ENCODE measurements around the gene USP3. TPM values are rescaled to one million over a fixed set of nuclear protein-coding genes. Genes with fewer than 3 reads are reported as not detected.
"Not testable (repeated sequence)": the region's sequence is repeated elsewhere in the genome, so short reads cannot be mapped to it uniquely, and the experiment has no call there.

USP3 gene
- total RNA-seq, 4 donors from 2014 or later, result 36.6 to 50.3 (median 45.5) TPM

DNA sequence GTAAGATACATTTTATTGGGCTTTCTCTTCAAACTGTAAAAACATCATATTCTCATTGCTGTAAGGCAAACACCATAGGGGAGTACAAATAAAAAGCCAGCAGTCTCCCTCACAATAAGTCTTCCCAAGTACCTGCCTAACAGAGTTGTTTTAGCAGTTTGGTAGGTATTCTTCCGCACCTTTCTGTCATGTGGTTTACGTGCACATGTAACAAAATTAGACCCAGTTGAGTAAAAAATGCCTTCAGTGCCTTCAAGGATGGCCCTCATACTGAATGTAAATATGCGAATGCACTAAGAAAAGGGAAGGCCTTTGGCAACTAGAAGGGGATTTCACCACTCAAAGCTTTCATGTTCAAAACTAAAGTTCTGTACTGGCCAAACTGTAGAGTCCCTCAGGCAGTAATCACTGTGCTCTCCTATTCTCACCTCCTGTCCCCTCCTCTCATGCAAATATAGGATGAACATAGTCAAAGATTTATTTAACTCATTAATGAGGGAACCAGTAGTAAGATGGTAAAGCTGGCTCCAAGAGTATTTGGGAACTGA is 26.4 kb downstream of the USP3 start:
- no peak for ATAC-seq
- peaks cover 0 to 34% (median 0%) of the 10 kb centered on the region in 3 donors for H3K4me1 ChIP-seq
- no peaks in the 10 kb centered on the region for H3K9me3 ChIP-seq
- H3K27me3 ChIP-seq, result no peaks in the 10 kb centered on the region
- H3K27ac ChIP-seq, result no peak overlapping the region
- no peak overlapping the region for H3K4me3 ChIP-seq
- no peak for TF ChIP-seq POLR2A (IDR thresholded peaks at IDR 0.05)
- no peak for TF ChIP-seq EP300 (IDR thresholded peaks at IDR 0.05)
- no peak for TF ChIP-seq CTCF (IDR thresholded peaks at IDR 0.05)
- no peak for TF ChIP-seq POLR2AphosphoS5 (IDR thresholded peaks at IDR 0.05)
- 90 to 100% methylated on average over 3 of the region's 3 CpGs for WGBS, 2 donors (ENCODE audit: low coverage in 1 of 2)
- H3K36me3 ChIP-seq, result no peaks in the 10 kb centered on the region

GRCh38 chr15:63531586-63531985 is 27.2 kb downstream of the USP3 start:
- Histone ChIP-seq H3K36me3 (no peaks in the 10 kb centered on the region), H3K27me3 (no peaks in the 10 kb centered on the region), H3K4me3 (no peak overlapping the region), H3K9me3 (no peaks in the 10 kb centered on the region), H3K4me1 (peaks cover 0 to 34% (median 0%) of the 10 kb centered on the region in 3 donors), H3K27ac (no peak overlapping the region)
- TF ChIP-seq EP300 (IDR thresholded peaks at IDR 0.05), result no peak
- no peak for TF ChIP-seq POLR2A (IDR thresholded peaks at IDR 0.05)
- no peak for TF ChIP-seq CTCF (IDR thresholded peaks at IDR 0.05)
- no peak for TF ChIP-seq POLR2AphosphoS5 (IDR thresholded peaks at IDR 0.05)
- ATAC-seq, result no peak
- 95% methylated on average over 4 of the region's 4 CpGs for WGBS, 2 donors (ENCODE audit: low coverage in 1 of 2)

DNA sequence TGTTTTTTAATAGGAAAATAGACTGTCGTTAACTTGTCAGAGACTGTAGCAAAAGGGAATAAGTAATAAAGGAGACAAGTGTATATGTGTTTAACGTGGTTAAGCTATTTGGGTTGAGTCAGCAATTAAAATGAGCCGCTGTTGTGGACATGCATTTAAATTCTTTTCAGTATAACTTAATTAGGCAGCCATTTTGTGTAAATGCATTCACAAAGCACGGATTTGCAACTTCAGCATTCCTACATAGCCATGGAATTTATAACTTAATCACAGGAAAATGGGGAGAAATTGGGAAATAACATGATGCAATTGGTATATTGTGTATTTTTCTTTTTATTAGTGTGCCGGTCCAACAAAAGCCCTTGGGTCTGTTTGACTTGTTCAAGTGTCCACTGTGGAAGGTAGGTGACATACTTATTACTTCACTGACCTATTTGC is 27.9 kb downstream of the USP3 start:
- no peak for TF ChIP-seq EP300 (IDR thresholded peaks at IDR 0.05)
- TF ChIP-seq CTCF (IDR thresholded peaks at IDR 0.05), result no peak
- no peak for TF ChIP-seq POLR2AphosphoS5 (IDR thresholded peaks at IDR 0.05)
- no peak for TF ChIP-seq POLR2A (IDR thresholded peaks at IDR 0.05)
- H3K36me3 ChIP-seq, result peaks cover 0 to 4% of the 10 kb centered on the region in 2 donors
- peaks cover 0 to 34% (median 0%) of the 10 kb centered on the region in 3 donors for H3K4me1 ChIP-seq
- 65 to 78% methylated on average over 5 of the region's 5 CpGs for WGBS, 2 donors (ENCODE audit: low coverage in 1 of 2)
- no peaks in the 10 kb centered on the region for H3K27me3 ChIP-seq
- no peak for ATAC-seq
- no peaks in the 10 kb centered on the region for H3K9me3 ChIP-seq
- no peak overlapping the region for H3K27ac ChIP-seq
- no peak overlapping the region for H3K4me3 ChIP-seq

DNA sequence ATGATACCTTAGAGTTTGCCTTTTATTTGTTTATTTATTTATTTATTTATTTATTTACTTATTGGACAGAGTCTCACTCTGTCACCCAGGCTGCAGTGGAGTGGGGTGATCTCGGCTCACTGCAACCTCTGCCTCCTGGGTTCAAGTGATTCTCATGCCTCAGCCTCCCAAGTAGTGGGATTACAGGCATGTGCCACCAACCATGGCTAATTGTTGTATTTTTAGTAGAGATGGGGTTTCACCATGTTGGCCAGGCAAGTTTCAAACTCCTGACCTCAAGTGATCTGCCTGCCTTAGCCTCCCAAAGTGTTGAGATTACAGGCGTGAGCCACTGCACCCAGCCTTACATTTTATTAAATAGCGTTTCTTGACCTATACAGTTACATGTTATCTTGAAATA is 30.5 kb downstream of the USP3 start:
- Histone ChIP-seq H3K36me3 (peaks cover 0 to 22% of the 10 kb centered on the region in 2 donors), H3K4me1 (peaks cover 0 to 18% (median 0%) of the 10 kb centered on the region in 3 donors)
- H3K27me3 ChIP-seq, ATAC-seq, H3K27ac ChIP-seq, H3K9me3 ChIP-seq, H3K4me3 ChIP-seq: not testable (repeated sequence)
- 90 to 91% methylated on average over 2 to 3 of the region's 3 CpGs for WGBS, 2 donors (ENCODE audit: low coverage in 1 of 2)

GRCh38 chr15:63535689-63536088 is 31.3 kb downstream of the USP3 start:
- WGBS, 2 donors (ENCODE audit: low coverage in 1 of 2), result 72 to 90% methylated on average over 3 of the region's 3 CpGs
- ATAC-seq, result no peak
- Histone ChIP-seq H3K27me3 (no peaks in the 10 kb centered on the region), H3K9me3 (no peaks in the 10 kb centered on the region), H3K4me3 (no peak overlapping the region), H3K36me3 (peaks cover 0 to 24% of the 10 kb centered on the region in 2 donors), H3K4me1 (peaks cover 0 to 21% (median 0%) of the 10 kb centered on the region in 3 donors), H3K27ac (no peak overlapping the region)
- TF ChIP-seq POLR2AphosphoS5 (IDR thresholded peaks at IDR 0.05) (no peak), CTCF (IDR thresholded peaks at IDR 0.05) (no peak), POLR2A (IDR thresholded peaks at IDR 0.05) (no peak), EP300 (IDR thresholded peaks at IDR 0.05) (no peak)

All from gastroesophageal sphincter (tissue), 4 donors.